ENCODE measurements around the gene FAM83D.

FAM83D gene

DNA sequence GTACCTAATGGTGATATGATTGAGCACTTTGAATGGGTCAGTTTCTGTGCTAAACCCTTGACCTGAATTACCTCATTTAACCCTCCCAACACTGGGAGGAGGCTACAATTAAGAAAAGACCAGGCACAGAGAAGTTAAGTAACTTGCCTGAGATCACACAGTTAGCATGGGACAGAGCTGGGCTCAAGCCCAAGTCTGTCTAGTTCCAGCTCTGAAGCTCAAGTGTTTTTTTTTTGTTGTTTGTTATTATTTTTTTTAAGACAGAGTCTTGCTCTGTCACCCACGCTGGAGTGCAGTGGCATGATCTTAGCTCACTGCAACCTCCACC lies 4.0 kb downstream of the FAM83D start:
- TF ChIP-seq YY1 (IDR thresholded peaks at IDR 0.05; ENCODE audit: low read depth) (no peak), TAF1 (IDR thresholded peaks at IDR 0.05; ENCODE audit: low read depth) (no peak), MAX (IDR thresholded peaks at IDR 0.05) (no peak), EGR1 (IDR thresholded peaks at IDR 0.05) (no peak), TEAD4 (IDR thresholded peaks at IDR 0.05) (no peak)
- TF ChIP-seq, protein P1, sequence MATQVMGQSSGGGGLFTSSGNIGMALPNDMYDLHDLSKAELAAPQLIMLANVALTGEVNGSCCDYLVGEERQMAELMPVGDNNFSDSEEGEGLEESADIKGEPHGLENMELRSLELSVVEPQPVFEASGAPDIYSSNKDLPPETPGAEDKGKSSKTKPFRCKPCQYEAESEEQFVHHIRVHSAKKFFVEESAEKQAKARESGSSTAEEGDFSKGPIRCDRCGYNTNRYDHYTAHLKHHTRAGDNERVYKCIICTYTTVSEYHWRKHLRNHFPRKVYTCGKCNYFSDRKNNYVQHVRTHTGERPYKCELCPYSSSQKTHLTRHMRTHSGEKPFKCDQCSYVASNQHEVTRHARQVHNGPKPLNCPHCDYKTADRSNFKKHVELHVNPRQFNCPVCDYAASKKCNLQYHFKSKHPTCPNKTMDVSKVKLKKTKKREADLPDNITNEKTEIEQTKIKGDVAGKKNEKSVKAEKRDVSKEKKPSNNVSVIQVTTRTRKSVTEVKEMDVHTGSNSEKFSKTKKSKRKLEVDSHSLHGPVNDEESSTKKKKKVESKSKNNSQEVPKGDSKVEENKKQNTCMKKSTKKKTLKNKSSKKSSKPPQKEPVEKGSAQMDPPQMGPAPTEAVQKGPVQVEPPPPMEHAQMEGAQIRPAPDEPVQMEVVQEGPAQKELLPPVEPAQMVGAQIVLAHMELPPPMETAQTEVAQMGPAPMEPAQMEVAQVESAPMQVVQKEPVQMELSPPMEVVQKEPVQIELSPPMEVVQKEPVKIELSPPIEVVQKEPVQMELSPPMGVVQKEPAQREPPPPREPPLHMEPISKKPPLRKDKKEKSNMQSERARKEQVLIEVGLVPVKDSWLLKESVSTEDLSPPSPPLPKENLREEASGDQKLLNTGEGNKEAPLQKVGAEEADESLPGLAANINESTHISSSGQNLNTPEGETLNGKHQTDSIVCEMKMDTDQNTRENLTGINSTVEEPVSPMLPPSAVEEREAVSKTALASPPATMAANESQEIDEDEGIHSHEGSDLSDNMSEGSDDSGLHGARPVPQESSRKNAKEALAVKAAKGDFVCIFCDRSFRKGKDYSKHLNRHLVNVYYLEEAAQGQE (IDR thresholded peaks at IDR 0.05; ENCODE audit: low read depth), result no peak

- TF ChIP-seq MAX (IDR thresholded peaks at IDR 0.05), result no peak
- no peak for TF ChIP-seq RAD21 (IDR thresholded peaks at IDR 0.05; ENCODE audit: low read depth)
- TF ChIP-seq YY1 (IDR thresholded peaks at IDR 0.05; ENCODE audit: low read depth), result no peak
- TF ChIP-seq USF1 (IDR thresholded peaks at IDR 0.05), result no peak
- TF ChIP-seq TAF1 (IDR thresholded peaks at IDR 0.05; ENCODE audit: low read depth), result no peak
- TF ChIP-seq TEAD4 (IDR thresholded peaks at IDR 0.05), result no peak
- TF ChIP-seq NFIC (IDR thresholded peaks at IDR 0.05), result no peak
- TF ChIP-seq EP300 (IDR thresholded peaks at IDR 0.05; ENCODE audit: borderline replicate concordance), result no peak
- TF ChIP-seq, protein P1 (IDR thresholded peaks at IDR 0.05; ENCODE audit: low read depth), result no peak
- no peak for TF ChIP-seq FOXM1 (IDR thresholded peaks at IDR 0.05; ENCODE audit: borderline replicate concordance, low read depth)
- TF ChIP-seq ZBTB7A (IDR thresholded peaks at IDR 0.05; ENCODE audit: low read depth), result no peak
- no peak for TF ChIP-seq TCF12 (IDR thresholded peaks at IDR 0.05; ENCODE audit: low read depth)
- no peak for TF ChIP-seq EGR1 (IDR thresholded peaks at IDR 0.05)
- TF ChIP-seq CREB1 (IDR thresholded peaks at IDR 0.05; ENCODE audit: low read depth), result no peak
- no peak for TF ChIP-seq CEBPB (IDR thresholded peaks at IDR 0.05)
Observed at GRCh38 chr20:38931984-38932383, 5.8 kb downstream of the FAM83D start.

- TF ChIP-seq EGR1 (IDR thresholded peaks at IDR 0.05) (no peak), MAX (IDR thresholded peaks at IDR 0.05) (no peak), RAD21 (IDR thresholded peaks at IDR 0.05; ENCODE audit: low read depth) (no peak), TAF1 (IDR thresholded peaks at IDR 0.05; ENCODE audit: low read depth) (no peak)
Observed at GRCh38 chr20:38932457-38933120, 6.4 kb downstream of the FAM83D start.

GRCh38 chr20:38934530-38934929 lies 8.3 kb downstream of the FAM83D start:
- no peak for TF ChIP-seq NFIC (IDR thresholded peaks at IDR 0.05)
- TF ChIP-seq CREB1 (IDR thresholded peaks at IDR 0.05; ENCODE audit: low read depth), result no peak
- no peak for TF ChIP-seq TAF1 (IDR thresholded peaks at IDR 0.05; ENCODE audit: low read depth)
- TF ChIP-seq TEAD4 (IDR thresholded peaks at IDR 0.05), result no peak
- TF ChIP-seq CEBPB (IDR thresholded peaks at IDR 0.05), result no peak
- no peak for TF ChIP-seq MAX (IDR thresholded peaks at IDR 0.05)
- no peak for TF ChIP-seq ZBTB7A (IDR thresholded peaks at IDR 0.05; ENCODE audit: low read depth)
- no peak for TF ChIP-seq EGR1 (IDR thresholded peaks at IDR 0.05)
- no peak for TF ChIP-seq EP300 (IDR thresholded peaks at IDR 0.05; ENCODE audit: borderline replicate concordance)
- TF ChIP-seq USF1 (IDR thresholded peaks at IDR 0.05), result no peak
- no peak for TF ChIP-seq YY1 (IDR thresholded peaks at IDR 0.05; ENCODE audit: low read depth)
- TF ChIP-seq TCF12 (IDR thresholded peaks at IDR 0.05; ENCODE audit: low read depth), result no peak
- TF ChIP-seq, protein P1 (IDR thresholded peaks at IDR 0.05; ENCODE audit: low read depth), result no peak
- no peak for TF ChIP-seq RAD21 (IDR thresholded peaks at IDR 0.05; ENCODE audit: low read depth)
- TF ChIP-seq FOXM1 (IDR thresholded peaks at IDR 0.05; ENCODE audit: borderline replicate concordance, low read depth), result no peak

All from Ishikawa (cell line).